Middle frontal gyrus (tissue), 1 donor: ENCODE measurements around the gene NUP160.
A peak's percentile ranks its signal among the peaks of the same experiment; 100 is the strongest.
"Not testable (repeated sequence)": the region's sequence is repeated elsewhere in the genome, so short reads cannot be mapped to it uniquely, and the experiment has no call there.

Experiments used
- DNase-seq: peaks from one replicate; pipeline ENCODE4 v3.0.0-alpha.2; 2015; ENCODE audit warnings: low spot score; ENCODE audit errors: extremely low spot score

The NUP160 gene, protein sequence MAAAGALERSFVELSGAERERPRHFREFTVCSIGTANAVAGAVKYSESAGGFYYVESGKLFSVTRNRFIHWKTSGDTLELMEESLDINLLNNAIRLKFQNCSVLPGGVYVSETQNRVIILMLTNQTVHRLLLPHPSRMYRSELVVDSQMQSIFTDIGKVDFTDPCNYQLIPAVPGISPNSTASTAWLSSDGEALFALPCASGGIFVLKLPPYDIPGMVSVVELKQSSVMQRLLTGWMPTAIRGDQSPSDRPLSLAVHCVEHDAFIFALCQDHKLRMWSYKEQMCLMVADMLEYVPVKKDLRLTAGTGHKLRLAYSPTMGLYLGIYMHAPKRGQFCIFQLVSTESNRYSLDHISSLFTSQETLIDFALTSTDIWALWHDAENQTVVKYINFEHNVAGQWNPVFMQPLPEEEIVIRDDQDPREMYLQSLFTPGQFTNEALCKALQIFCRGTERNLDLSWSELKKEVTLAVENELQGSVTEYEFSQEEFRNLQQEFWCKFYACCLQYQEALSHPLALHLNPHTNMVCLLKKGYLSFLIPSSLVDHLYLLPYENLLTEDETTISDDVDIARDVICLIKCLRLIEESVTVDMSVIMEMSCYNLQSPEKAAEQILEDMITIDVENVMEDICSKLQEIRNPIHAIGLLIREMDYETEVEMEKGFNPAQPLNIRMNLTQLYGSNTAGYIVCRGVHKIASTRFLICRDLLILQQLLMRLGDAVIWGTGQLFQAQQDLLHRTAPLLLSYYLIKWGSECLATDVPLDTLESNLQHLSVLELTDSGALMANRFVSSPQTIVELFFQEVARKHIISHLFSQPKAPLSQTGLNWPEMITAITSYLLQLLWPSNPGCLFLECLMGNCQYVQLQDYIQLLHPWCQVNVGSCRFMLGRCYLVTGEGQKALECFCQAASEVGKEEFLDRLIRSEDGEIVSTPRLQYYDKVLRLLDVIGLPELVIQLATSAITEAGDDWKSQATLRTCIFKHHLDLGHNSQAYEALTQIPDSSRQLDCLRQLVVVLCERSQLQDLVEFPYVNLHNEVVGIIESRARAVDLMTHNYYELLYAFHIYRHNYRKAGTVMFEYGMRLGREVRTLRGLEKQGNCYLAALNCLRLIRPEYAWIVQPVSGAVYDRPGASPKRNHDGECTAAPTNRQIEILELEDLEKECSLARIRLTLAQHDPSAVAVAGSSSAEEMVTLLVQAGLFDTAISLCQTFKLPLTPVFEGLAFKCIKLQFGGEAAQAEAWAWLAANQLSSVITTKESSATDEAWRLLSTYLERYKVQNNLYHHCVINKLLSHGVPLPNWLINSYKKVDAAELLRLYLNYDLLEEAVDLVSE (N-terminal part only)

DNA sequence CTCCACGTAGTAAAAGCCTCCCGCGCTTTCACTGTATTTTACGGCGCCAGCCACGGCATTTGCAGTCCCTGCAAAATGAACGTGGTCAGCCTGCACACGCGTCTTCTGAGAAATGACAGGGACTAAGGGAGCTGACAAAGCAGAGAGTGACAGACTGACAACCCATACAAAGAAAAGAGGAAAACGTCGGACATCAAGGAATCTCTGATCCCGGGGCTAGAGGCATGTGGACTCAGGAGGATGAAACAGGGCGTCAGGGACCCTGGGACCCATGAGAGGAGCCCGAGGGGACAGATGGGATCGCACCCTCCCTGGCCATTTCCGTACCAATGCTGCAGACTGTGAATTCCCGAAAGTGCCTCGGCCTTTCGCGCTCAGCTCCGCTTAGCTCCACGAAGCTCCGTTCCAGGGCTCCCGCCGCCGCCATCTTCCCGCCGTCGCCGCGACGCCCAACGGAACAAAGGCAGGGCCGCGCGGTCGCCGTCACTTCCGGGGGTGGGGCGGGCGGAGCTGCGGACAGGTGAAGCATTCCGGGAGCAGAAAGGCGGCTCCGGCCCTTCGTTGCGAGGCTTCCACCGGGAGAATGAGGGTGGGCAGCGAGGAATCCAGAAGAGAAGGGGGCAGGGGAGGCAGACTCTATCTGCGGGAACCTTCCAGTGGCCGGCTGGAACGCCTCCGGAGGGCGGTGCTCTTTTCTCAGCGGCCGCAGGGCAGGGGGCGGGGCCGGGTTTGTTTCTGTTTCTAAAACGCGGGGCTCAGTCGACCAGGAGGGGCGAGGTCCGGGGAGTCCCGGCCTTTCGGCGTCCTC lies at the start of gene NUP160:
Gene NUP160 (minus strand): TSS at position 459 of the 808 bp plus-strand sequence. CDS start 32 bp downstream, at position 427.
- peak; percentile 16 for DNase-seq

DNA sequence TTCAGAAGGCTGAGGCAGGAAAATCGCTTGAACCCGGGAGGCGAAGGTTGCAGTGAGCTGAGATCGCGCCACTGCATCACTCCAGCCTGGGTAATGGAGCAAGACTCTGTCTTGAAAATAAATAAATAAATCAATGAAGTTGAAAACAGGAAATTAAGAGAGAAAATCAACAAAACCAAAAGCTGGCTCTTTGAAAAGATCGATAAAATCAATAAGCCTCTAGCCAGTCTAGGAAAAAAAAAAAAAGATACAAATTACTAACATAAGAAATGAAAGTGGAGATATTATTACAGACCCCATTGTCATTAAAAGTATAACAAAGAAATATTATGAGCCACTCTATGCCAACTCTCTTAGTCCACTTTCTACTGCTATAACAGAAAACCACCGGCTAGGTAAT lies 48.0 kb upstream of the NUP160 start:
- DNase-seq, result no peak

DNA sequence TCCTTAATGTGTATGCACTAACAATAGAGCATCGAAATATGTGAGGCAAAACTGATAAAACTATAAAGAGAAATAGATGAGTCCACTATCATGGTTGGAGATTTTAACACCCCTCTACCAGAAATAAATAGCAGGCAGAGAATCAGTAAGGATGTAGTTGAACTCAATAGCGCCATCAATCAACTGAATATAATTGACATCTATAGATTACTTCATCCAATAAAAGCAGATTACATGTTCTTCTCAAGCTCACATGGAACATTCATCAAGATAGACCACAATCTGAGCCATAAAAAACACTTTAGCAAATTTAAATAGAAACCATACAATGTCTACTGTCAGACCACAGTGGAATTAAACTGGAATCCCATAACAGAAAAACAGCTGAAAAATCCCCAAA lies 46.9 kb upstream of the NUP160 start:
- no peak for DNase-seq

DNA sequence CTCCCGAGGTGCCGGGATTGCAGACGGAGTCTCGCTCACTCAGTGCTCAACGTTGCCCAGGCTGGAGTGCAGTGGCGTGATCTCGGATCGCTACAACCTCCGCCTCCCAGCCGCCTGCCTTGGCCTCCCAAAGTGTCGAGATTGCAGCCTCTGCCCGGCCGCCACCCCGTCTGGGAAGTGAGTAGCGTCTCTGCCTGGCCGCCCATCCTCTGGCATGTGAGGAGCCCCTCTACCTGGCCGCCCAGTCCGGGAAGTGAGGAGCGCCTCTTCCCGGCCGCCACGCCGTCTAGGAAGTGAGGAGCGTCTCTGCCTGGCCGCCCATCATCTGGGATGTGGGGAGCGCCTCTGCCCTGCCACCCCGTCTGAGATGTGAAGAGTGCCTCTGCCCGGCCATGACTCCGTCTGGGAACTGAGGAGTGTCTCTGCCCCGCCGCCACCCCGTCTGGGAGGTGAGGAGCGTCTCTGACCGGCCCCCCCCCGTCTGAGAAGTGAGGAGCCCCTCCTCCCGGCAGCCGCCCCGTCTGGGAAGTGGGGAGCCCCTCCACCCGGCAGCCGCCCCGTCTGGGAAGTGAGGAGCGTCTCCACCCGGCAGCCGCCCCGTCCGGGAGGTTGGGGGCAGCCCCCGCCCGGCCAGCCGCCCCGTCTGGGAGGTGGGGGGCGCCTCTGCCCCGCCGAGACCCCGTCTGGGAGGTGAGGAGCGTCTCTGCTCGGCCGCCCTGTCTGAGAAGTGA lies 44.6 kb upstream of the NUP160 start:
- not testable (repeated sequence) for DNase-seq

DNA sequence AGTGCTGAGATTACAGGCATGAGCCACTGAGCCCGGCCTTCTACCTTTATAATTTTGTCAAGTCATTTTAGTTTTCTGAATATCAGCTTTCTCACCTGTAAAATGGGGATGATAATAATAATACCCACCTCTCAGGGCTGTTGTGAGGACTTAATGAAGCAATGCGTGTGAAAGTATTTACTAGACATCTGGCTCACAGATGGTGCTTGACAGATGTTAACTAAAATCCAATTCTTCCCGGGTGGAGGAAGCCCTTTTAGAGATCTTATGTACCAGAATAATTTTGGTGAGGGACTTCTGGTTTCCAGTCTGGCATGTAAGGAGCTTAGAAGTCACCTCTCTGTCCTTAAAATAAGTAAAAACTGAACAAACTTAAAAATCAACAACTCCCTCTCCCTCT lies 43.7 kb upstream of the NUP160 start:
- no peak for DNase-seq

DNA sequence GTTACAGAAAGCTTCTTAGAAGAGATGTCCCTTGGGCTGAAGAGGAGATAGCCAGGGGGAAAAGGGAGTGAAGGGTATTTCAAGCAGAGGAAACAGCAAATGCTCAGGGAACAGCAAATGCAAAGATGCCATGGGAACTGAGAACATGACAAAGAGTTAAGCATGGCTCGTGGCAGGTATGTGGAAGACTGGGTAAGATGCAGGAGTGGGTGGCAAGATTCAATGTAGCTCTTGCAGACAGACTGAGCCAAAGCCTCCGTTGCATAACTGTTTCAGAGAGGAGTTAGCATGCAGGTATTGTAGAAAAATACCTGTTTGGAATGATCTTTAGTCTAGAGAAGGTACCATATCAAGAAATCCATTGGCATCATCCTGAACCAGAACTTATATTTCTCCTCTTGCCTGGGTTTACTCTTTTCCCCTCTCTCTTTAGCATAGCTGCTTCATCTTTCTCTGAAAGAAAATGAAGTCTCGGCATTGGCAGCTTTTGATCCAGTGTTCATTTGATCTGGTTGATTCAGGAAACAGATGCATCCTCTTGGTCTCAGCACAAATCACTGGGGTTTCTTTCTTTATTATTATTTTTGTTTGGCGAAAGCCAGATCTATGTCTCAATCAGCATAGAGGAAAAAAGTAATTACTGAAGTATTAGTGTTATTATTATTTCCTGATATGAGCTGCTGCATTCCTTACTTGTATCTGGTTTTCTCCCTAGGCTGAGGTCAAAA lies 41.7 kb upstream of the NUP160 start:
- DNase-seq, result no peak

DNA sequence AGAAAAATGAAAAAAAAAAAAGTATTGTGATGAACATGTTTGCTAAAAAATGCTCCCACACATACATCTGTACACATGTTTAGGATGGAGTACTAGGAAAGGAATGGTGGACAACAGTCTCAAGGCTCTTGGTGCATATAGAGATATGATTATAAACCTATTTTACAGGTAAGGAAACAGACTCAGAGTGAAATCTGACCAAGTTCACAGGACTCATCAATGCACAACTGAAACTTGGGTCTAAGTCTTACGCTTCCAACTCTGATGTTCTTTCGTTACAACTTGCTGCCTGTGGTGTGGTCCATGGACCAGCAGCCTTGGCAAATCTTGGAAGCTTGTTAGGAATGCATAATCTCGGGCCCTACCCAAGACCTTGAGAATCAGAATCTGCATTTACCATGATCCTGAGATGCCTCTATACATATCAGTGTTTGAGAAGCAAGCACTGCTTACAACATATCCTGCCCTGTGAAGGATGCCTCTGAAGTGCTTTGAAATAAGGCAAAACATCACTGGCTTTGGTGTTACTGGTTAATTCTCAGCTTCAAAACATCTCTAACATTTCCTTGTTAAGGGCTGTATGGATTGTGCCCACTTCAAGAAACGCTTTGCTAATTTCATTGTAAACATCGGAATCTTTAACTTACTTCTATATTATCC lies 39.9 kb upstream of the NUP160 start:
- DNase-seq, result no peak

DNA sequence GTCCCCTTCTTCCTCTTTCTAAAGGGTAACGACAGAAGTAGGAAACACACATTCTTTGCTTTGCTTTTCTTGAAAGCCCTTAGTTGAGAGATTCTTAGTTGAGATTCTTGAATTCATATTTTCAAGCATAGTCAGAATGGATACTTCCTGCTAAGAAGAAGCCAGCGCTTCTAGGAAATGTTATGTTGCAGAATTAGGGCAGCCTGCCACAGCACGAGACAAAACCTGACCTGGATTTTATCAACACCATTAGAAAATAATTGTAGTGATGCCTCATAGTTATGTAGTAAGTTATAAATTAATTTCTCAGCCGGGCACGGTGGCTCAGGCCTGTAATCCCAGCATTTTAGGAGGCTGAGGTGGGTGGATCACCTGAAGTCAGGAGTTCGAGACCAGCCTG lies 37.9 kb upstream of the NUP160 start:
- DNase-seq, result no peak

DNA sequence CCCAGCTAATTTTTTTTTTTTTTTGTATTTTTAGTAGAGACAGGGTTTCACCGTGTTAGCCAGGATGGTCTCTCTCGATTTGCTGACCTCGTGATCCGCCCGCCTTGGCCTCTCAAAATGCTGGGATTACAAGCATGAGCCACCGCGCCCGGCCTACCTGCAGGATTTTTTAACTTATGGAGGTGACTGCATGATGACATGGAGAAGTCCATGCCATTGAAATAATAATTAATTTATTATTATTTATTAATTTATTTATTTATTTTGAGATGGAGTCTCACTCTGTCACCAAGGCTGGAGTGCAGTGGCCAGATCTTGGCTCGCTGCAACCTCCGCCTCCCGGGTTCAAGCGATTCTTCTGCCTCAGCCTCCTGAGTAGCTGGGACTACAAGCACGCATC lies 34.3 kb upstream of the NUP160 start:
- not testable (repeated sequence) for DNase-seq

DNA sequence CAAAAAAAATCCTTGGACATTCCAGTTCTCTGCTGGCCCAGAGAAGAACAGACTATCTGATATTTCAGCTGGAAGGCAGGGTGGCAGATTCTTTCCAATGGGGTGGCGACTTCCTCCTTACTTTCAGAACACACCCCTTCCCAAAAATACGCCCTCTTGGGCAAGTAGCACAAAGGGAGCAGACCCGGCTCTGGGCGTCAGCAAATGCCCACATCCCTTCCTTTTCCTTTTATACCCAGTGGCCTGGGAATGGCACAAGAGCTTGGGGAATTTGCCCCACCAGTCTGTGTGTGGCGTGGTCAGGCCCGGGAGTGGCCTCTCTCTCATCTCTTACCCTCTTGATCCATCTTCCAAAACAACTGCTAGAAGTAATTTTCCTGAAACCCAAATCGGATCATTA lies 33.0 kb upstream of the NUP160 start:
- no peak for DNase-seq

DNA sequence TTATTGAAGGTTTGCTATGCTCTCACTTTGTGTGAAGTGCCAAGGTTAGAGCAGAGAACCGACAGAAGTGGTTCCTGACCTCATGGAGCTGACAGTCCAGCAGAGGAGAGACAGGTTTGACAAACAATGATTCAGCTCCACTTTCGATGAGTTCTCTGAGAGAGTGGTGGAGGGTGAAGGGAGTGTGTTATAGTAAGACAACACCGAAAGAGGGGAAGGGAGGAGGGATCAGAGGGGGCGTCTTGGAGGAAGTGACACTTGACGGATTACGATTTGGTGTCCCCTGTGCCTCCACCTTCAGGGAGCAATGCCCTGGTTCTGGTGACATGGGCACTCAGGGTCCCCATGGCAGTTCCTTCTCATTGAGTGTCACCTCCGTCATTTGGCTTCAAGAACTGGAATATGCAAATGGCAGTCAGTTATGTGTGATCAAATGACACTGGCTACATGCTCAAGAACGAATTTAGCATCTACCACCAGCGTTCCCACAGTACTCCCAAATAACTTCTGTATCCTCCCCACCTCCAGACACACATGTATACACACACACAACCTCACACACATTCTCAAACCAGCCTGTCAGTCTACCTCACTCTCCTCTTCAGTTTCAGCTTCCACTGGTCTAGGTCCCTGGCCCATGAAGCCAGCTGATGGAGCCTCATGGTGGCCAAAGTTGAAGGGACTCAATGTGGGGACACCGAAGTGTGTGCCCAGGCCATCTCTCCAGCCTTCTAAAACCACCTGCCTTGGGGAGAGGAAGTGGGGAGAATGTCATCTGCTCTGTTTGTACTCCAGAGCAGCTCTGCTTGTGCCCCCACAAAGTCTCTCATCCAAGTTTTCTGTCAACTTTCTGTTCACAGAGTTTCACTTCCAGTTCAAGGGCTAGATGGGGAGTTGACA lies 31.4 kb upstream of the NUP160 start:
- DNase-seq, result no peak

DNA sequence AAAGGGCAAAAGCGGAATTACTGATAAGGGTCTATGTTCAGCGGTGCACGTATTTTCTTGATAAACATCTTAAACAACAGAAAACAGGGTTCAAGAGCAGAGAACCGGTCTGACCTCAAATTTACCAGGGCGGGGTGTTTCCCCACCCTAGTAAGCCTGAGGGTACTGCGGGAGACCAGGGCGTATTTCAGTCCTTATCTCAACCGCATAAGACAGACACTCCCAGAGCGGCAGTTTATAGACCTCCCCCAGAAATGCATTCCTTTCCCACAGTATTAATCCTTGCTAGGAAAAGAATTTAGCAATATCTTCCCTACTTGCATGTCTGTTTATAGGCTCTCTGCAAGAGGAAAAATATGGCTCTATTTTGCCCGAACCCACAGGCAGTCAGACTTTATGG lies 27.7 kb upstream of the NUP160 start:
- DNase-seq, result not testable (repeated sequence)

DNA sequence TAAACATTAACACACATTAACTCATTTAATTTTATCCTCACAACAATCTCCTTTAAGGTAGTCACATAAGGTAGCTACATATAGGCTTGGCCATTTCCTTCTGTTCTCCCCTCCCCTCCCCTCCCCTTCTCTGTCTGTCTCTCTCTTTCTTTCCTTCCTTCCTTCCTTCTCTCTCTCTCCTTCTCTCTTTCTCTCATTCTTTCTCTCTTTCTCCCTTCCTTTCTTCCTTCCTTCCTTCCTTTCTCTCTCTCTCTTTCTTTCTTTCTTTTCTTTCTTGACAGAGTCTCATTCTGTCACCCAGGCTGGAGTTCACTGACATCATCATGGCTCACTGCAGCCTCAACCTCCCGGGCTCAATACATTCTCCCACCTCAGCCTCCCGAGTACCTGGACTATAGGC lies 22.3 kb upstream of the NUP160 start:
- no peak for DNase-seq

DNA sequence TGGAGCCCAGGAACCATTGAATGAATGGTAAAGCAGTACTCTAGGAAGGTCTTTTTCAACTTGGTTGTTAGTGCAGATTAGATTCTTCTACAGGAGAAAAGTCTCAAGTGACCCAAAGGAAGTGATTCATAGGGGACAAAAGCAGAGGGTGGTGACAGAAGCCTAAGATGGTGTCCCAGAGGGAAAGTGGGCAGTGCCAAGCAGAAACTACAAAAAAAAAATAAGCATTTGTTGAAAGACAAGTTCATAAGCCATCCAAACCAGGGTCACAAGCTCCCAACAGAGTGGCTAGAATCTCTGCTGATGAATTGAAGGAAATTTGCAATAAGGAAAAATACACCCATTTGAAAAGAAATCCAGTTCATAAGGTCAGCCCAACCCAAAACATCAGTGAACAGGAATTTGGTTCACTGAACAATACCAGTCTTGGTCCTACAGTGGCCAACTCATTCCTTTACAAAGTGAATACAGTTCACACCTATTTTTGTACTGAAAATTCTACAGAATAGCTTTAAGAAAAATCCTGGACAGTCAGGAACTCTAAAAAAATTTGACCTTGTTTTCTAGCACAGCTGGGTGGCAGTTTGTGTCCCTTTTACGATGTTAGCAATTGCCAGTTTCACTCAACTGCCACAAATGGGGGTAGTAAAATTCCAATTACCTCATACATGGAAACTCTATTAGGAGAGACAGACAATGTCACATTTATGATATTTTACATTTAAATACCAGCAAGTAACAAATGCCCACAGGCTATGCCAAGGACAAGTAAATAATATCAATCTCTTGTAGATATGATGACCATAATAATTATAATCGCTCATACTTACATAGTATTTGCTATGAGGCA lies 21.6 kb upstream of the NUP160 start:
- no peak for DNase-seq

DNA sequence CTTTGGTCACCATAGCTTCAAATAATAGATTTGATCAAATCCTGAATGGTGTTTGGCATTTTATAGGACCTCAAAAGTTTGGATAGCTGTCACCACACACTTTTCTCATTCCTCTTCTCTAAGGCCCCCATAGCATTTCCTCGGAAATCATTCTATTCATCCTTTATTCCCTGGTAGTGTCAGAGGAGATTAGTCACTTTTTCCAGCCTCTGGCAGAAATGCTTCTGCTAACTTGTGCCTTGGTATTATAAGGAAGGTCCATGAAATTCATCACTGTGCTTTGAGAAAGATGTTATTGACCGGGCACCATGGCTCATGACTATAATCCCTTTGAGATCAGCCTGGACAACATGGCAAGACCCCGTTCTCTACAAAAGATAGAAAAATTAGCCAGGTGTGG lies 19.7 kb upstream of the NUP160 start:
- no peak for DNase-seq

DNA sequence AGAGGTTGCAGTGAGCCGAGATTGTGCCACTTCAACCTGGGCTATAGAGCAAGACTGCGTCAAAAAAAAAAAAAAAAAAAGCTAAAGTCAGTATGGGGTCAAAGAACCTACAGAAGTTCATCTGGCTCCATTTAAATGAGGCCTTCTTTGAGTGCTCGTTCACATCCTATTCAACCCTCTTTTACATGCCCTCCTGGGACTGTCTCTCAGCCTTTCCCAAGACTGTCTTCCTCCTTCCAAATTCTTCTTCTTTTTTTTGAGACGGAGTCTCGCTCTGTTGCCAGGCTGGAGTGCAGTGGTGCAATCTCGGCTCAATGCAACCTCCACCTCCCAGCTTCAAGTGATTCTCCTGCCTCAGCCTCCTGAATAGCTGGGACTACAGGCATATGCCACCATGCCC lies 18.7 kb upstream of the NUP160 start:
- DNase-seq, result not testable (repeated sequence)

DNA sequence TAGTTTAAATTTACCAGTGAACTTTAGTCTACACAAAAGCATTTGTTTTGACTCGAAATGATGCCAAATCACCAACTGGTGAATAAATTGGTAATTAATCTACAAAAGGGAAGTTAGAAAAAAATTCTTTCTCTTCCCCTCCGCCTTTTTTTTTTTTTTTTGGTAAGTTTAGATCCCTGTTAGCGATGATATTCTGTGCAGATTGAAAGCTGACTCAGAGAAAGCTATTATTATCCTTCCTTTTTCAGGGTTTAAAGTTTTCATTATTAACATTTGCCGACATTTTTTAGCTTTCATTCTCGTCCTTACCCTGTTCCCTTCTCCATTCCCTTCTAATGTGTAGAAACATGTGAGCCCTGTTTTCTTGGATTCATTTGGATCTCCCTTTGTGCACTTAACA lies 16.8 kb upstream of the NUP160 start:
- DNase-seq, result no peak
